ENCODE results near the gene HIP1.
"Not testable (repeated sequence)": the region's sequence is repeated elsewhere in the genome, so short reads cannot be mapped to it uniquely, and the experiment has no call there.

Gene HIP1

DNA sequence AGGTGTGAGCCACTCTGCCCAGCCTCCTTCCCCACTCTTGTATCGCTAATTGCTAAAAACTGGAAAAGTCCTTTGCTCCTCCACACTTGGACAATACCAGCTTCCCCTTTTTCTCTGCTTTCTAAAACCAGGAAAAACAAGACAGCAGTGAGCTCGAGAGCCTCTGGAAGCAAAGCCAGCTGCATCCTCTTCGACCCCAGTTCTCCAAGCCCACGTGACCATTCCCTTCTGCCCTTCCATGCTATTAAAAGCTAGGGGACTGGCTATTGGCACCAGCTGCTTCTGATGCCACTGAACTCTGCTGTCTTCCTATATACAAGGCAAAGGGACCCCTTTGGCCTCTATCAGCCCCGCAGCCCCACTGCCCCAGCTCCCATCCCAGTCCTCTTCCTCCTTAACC is 154.4 kb downstream of the HIP1 start:
- in situ Hi-C loops (cut with MboI; ENCODE audit: low sequenced_read_pairs): no loop called here

DNA sequence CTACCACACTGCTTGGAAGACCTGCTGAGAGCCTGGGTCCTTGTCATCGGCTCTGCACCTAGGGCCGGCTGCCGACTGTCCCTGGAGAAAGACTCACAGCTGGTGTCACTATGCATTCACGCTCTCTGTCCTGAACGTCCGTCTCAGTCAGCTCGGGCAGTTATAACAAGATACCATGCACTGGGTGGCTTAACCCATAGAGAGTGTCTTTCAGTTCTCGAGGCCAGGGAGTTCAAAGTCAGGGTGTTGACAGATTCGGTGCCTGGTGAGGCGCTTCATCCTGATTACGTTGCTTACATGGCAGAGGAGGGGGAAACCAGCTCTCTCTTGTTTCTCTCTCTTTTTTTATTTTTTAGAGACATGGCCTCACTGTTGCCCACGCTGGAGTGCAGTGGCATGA is 155.5 kb downstream of the HIP1 start:
- in situ Hi-C loops (cut with MboI; ENCODE audit: low sequenced_read_pairs): no loop called here

DNA sequence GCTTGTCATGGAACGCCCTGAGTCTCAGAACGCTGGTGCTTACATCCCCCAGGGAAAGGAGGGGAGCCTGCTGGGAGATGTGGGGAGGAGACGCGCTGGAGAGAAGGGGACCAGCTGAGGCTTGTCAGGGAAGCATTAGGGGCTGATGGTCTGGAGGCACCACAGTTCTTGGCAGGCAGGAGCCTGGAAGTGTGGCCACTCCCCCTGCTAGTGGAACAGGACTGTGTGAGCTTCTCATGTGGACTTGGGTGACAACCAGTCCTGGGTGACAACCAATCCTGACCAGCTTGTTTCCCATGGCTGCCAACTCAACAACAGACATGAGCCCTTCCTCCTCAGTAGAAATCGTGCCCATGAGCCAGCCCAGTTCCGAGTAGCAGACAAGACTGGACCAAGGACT is 158.8 kb downstream of the HIP1 start:
- in situ Hi-C loops (cut with MboI; ENCODE audit: low sequenced_read_pairs): no loop called here

DNA sequence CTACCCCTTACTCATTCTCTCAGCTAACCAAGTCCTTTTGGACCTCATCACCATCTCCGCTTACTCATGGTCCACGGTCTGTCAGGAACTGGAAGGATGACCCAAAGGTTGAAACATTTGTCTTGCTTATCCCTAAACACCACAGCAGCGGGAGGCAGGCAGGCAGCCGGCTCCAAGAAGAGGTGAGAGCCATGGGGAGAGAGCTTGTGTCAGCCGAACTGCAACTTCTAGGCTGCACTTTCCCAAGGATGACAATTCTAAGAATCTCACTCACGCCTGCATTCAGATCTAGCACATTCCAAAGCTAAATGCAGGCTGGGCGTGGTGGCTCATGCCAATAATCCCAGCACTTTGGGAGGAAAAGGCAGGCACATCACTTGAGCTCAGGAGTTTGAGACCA is 160.7 kb downstream of the HIP1 start:
- in situ Hi-C loops (cut with MboI; ENCODE audit: low sequenced_read_pairs): no loop called here

DNA sequence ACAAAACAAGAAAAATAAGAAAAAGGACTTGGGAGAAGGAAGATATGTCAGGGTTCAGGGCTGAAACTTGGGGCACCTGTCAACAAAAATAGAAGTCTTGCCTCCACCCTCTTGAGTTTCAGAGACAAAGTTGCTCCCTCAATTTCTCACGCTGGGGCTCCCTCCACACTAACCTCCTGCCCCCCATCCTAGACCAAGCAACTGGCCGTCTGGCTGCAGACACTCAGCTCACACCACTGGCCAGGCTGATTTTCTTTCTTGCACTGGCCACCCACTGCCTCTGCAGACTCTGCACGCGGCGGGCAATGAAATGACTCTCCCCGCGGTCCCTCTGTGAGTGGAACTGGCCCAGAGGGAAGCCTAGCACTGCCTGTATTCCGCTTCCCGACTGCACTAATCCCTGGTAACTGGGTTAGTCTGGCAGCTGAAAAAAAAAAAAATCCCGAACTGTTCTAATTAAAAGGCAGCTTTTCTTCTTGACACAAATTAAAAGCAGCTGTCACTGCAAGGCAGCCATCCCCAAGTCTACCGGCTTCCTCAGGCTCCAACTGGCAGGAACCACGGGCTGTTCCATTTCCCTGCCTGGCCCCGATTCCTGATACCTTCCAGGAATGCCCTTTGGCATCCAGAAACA is 163.1 kb downstream of the HIP1 start:
- in situ Hi-C loops (cut with MboI; ENCODE audit: low sequenced_read_pairs): no loop called here

DNA sequence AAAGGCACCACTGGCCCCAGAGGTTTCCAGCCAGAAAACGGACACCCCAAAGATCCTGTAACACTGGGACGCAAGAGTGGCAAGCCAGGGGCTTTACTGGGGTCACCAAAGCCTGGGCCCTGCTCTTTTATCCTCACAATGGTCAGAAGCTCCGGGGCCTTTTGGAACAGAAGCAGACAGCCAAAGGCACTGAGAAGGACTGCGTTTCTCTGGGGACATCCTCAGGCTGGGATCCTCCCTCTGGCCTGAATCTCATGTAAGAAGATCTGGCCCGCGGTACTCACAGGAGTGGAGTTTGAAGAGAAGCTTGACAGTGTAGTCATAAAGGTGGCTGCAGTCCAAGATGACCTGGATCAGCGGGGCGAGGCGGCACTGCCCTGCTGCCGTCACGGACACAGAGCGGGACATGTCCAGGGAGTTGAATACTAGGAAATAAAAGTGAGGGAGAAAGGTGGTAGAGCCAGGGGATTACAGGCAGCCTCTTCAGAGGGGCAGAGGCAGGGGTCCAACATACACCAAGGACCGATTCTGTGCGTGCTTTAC is 165.2 kb downstream of the HIP1 start:
- in situ Hi-C loops (cut with MboI; ENCODE audit: low sequenced_read_pairs): no loop called here

DNA sequence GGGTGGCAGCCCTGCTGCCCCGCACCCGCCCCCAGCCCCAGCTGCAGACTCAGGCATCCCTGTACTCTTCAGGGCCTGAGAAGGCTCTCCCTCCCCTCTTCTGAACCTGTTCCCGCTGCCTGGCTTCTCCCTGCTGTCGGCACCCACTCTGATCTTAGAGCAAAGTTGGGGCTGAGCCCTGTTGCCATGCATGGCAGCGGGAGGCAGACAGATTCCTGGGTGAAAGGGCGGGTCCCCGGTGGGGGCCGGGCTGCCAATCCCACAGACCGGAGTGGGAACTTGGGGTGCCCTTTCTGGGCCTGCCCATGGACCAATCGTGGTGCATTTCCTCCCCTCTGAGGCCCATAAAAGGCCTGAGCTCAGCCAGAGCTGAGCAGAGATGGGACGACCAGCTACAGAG is 165.9 kb downstream of the HIP1 start:
- in situ Hi-C loops (cut with MboI; ENCODE audit: low sequenced_read_pairs): no loop called here

DNA sequence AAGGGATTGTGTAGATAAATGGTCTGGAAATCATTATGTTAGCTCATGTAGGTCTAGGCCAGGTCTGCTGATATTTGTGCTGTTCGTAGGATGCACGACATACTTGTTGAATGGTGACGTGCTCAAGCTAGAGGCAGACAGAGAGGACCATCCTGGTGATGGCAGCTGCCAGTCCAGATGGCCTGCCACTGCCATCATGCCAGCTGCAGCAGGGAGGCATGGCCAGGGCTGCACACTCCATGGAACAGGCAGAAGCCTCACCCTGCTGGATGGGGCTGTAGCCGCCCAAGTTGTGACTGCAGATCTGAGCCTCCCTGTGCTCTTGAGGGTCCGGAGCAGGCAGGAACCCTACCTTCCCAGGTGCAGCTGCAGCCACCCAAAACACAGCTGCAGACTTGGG is 166.3 kb downstream of the HIP1 start:
- in situ Hi-C loops (cut with MboI; ENCODE audit: low sequenced_read_pairs): no loop called here

DNA sequence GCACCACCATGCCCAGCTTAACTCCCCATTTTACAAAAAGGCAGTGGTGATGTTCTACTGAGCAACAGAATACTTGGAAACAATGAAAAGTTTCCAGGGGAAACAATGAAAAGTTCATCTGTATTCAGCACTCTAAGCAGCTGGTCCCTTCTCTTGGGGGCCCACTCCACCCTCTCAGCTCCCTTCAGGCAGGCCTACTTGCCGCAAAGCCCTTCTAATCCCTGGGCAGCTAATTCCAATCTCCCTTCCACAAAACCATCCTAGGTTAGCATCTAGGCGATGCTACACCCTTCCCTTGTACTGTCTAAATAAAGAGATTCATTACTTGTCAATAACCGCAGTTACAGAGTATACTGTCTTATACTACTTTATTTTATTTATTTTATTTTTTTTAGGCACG is 167.5 kb downstream of the HIP1 start:
- in situ Hi-C loops (cut with MboI; ENCODE audit: low sequenced_read_pairs): no loop called here

DNA sequence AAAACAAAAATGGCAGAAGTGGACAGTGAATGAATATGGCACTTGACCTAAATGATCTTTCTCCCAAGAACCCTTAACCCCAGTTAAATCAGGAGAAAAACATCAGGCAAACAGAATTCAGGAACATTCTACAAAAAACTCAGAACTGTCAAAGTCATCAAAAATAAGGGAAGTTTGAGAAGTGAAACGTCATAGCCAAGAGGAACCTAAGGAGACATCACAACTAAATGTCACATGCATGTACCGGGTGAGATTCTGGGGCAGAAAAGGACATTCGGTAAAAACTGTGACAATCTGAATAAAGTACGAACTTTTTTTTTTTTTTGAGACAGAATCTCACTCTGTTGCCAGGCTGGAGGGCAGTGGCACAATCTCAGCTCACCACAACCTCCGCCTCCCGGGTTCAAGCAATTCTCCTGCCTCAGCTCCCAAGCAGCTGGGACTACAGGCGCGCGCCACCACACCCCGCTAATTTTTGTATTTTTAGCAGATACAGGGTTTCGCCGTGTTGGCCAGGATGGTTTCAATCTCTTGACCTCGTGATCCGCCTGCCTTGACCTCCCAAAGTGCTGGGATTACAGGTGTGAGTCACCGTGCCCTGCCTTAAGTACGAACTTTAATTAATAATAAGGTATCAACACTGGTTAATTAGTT is 169.0 kb downstream of the HIP1 start:
- in situ Hi-C loops (cut with MboI; ENCODE audit: low sequenced_read_pairs): not testable (repeated sequence)

DNA sequence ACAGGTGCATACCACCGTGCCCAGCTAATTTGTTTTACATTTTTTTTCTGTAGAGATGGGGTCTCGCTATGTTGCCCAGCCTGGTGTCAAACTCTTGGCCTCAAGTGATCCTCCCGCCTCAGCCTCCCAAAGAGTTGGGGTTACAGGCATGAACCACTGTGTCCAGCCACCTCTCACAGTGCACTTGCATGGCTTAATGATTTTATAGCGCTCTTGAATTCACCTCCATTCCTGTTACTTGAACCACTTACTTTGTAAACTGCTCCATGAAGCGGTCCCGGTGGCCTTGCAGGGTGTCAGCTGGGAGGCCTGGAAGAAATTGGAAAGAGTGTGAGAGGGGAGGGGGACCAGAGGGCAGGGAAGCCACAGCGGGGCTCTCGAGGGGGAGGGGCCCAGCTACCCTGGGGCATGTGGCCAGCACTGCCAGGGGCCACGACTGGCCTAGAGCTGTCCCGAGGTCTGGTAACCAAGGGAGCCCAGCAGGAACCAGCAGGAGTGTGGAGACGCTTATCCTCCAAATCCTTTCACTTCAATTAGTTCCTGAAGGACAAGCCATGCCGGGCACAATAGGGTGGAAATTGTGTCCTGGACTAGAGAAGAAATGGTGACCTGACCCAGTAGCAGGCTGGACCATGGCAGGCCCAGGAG is 170.7 kb downstream of the HIP1 start:
- in situ Hi-C loops (cut with MboI; ENCODE audit: low sequenced_read_pairs): no loop called here

DNA sequence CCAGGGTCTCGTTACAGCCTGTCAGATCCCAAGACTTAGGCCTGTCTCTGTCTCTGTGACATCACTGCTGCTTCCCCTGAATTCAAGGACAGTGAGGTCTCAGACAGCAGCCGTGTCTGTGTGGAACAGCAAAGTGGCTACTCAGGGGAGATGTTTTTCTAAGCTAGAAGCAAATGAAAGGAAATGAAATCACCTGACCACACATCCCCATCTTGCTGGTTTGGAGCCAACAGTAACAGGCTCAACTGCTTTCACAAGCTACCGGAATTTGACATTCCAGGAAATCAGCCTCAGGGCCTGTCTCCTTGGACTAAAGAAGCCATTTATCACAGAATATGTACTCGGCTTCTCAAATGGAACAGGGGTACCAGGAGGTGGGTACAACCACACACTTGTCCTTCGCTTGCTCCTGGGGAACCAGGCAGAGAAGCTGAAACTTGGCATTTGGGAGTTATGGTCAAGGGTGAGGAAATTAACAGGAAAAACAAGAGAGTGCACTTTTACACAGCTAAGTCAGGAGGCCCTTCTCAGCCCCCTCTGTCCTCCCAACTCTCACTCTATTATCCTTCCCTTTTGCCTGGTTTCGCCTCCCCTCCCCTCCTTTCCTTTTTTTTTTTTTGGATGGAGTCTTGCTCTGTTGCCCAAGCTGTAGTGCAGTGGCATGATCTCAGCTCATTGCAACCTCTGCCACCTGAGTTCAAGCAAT is 173.5 kb downstream of the HIP1 start:
- in situ Hi-C loops (cut with MboI; ENCODE audit: low sequenced_read_pairs): no loop called here

DNA sequence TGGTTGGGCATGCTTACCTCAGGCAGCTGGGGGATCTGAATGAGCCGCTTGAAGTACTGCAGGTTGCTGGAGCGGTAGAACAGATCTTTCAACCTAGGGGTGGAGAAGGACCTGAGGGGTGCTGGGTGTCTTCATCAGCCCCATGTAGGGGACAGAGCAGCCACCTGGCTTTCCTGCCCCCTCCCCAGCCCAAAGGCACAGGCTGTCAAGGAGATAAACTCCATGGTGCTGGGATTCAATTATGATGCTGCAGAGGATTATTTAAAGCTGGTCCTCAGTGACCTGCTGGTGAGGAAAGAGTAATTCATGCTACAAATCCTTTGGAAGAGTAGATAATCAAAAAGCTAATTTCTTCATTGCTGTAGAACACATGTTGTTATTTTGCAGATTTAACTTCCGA is 175.6 kb downstream of the HIP1 start:
- in situ Hi-C loops (cut with MboI; ENCODE audit: low sequenced_read_pairs): no loop called here

DNA sequence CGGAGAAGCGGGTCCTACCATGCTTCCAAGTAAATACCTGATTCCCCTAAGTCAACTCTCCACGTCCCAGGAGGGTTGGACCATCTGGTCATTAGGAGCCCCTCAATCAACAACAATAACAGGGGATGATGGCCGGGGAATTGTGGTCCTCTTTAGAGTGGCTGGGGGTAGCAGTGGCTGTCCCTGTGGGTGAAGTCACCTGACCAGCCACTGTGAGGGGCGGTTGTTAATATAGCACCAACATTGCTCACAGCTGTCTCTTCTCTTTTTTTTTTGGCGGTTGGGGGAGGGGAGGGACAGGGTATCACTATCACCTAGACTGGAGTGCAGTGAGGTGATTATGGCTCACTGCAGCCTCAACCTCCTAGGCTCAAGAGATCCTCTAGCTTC is 178.8 kb downstream of the HIP1 start:
- in situ Hi-C loops (cut with MboI; ENCODE audit: low sequenced_read_pairs): no loop called here

DNA sequence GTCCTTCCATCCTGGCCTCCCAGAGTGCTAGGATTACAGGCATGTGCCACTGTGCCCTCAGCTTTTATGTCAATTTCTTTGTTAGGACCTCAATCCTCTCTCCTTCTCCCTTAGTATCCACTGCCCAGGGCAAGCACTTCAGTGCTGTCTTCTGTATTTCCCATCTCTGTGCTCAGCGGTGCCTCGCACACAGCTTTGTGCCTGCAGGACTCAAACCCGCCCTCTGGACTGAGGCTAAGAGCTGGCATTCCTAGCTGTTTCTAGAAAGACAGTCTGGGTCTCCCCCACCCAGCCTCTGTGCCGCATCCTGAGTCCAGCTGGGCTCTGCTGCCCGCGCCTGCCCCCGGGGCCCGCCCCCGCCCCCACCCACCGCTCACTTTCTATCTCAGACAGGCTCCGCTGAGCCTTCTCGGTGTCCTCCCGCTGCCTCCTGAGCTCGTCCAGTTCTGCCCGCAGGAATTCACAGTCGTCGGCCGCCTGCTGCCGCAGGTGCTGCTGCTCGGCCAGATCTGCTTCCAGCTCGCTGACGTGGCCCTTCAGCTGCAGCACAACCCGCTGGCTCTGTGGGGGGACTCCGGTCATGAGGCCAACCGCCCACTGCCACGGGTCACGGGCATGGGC is 179.3 kb downstream of the HIP1 start:
- in situ Hi-C loops (cut with MboI; ENCODE audit: low sequenced_read_pairs): no loop called here

DNA sequence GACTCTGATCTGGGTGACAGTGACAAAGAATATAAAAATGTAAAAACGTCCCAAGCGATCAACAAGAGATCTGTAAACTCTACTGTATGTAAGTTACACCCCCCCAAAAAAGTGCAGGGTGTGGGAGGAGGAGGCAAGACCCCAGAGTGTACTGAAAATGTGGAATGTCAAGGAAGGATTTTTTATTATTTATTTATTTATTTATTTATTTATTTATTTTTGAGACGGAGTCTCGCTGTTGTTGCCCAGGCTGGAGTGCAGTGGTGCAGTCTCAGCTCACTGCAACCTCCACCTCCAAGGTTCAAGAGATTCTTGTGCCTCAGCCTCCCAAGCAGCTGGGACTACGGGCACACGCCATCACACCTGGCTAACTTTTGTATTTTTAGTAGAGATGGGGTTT is 181.9 kb downstream of the HIP1 start:
- in situ Hi-C loops (cut with MboI; ENCODE audit: low sequenced_read_pairs): not testable (repeated sequence)

DNA sequence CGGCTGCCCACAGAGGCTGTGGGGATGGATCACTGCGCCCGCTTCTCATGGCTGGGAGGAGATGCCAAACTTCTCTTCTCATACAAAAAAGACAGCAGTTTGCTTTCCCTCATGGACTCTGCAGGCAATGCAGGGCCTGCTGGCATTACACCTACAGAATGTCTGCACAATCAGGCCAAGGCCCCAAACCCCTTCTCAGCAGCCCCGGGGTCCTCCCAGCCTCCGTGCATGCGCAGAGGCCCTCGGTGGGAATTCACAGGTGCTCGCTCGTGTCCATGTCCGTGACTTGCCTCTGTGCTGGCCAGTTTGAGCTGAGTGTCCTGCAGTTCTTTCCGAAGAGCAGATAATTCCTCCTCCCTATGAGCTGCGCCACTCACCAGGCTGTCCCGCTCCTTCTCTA is 183.0 kb downstream of the HIP1 start:
- in situ Hi-C loops (cut with MboI; ENCODE audit: low sequenced_read_pairs): no loop called here

DNA sequence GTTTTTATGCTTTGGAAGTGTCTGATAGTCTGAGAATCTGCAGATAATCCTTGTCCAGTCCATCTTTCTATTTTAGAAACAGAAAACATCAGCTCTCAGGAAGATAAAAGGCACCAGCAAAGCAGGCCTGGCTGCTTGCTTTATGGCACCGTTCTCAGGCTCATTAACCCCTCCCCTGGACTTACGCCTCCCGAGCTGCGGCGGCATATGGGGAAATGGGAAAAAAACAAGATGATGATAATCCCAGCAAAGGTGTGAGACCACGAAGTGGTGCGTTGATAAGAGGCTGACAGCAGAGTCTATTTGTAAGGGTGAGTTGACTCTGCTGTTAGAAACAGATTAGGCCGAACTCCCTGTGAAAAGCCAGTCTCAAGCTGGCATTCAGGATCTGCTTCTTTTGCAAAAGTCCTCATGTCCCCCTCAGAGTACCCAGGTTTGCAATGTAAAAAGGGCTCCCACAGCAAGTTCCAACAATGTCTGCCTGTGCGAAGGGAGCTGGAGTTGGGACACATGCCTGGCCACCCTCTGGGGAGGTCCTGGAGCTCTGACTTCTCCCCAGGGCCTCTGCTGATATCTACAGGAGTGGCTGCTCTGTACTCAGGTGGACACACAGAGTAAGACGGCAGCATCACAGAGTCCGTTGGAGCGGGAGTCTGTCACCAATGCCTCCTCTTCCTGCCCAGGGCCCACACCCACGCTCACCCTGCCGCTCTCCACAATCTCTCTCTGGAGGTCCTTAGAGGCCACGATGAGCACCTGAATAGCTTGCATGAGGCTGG is 192.3 kb downstream of the HIP1 start:
- in situ Hi-C loops (cut with MboI; ENCODE audit: low sequenced_read_pairs): loop anchor here (25.0 kb wide), 1 partner anchor 91 kb away; no protein-coding TSS in a partner anchor

DNA sequence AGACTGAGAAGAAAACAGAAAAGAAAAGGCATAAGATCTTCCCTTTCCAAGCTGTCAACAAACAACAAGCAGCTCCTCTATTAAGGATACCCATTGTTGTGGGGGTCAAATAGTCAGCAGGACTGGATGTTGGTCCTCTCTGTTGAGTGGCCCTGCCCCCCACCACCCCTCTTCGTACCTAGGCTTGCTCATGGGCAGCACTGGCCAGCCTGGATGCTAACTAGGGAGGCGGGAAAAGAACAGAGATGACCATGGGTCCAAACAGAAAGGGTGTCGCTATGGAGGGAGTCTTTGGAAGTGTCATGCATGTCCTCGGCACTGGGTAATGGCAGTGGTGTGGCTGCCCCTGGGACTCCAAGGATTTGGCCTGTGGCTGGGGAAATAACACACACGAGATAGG is 201.0 kb downstream of the HIP1 start:
- in situ Hi-C loops (cut with MboI; ENCODE audit: low sequenced_read_pairs): loop anchor here (25.0 kb wide), 1 partner anchor 100 kb away; no protein-coding TSS in a partner anchor

DNA sequence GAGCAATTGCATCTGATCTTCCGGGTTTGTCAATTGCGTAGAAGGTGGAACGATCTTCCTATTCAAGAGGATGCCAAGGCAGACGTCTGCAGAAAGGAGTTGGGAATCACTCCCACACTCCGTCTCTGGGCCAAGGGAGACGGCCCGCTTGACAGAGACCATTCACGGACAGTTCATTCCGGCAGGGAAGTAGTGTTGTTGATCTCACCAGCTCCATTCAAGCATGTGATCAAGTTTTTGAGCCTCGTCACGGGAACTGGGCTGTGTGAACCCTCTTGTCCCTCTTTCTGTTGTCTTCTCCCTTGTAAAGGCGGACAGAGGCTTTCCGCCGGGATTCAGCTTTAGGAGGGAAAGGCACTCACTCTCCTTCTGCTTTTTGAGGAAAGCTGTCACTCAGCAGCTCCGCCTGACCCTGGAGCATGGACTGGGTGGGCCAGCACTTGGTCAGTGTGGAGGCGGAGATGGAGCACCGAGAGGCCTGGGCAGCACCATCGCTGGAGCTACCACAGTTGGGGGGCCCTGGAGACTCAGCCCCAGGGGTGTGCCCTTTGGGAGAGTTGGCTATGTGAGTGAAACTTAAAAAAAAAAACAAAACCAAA is 201.7 kb downstream of the HIP1 start:
- in situ Hi-C loops (cut with MboI; ENCODE audit: low sequenced_read_pairs): loop anchor here (25.0 kb wide), 1 partner anchor 100 kb away; no protein-coding TSS in a partner anchor

Measured in hTERT RPE-1 (cell line).